RKO (cell line): ENCODE results near the gene MARS1.

Experiments
- DNase-seq: peaks from one replicate; pipeline ENCODE4 v3.0.0-alpha.2; 2016; ENCODE audit warnings: low spot score

The MARS1 gene

DNA sequence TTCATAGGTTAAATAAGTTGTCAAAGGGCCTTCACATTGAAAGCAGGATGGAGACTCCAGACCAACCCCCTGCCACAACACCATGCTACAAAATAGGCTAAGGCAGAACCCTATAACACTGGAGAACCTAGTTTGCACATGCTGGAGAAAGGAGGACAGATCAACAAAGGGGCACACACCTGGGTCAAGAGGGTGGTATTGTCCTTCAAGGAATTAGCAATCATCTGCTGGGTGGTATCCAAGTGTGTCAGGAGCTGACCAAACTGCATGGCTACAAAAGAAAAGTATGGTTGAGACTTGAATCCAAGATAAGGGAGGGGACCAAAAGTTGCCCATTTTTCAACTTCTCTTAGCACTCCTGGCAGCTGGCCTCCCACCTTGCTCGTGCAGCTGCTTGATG is 44.0 kb downstream of the MARS1 start:
- DNase-seq, result no peak

DNA sequence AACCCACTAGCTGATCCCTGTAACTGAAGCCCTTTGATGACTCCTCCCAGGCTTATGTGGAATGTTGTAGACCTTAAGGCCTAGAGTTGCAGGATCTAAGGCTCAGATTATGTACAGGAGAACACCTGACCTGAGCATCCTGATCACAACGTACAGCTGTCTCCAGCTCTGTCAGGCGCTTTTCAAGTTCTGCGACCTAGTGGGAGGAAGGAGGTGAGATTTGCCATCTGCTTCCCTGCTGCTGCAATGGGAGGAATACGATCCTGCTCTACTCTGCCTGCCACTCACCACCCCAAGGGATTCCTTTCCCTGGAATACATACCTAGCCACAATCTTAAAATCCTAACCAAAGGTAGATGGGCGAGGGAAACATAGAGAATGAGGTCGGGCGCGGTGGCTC is 45.2 kb downstream of the MARS1 start:
- DNase-seq, result no peak

DNA sequence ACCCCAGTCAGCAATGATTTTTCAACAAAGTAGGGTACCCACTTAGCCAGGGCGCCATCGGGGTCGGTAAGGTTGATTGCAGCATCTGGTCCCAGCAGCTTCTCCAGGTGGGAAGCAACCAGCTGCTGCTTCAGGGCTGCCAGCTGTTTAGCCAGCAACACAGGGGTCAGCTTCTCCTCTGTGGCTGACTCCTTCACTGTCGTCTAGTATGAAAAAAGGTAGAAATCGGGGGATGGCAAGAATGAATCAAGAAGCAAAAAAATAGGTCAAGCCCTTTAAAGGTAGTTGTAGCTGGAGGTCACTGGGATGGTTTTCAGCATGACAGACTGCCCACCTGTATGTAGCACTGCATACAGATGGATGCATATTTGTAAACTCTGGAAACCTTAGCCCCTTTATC is 46.4 kb downstream of the MARS1 start:
- no peak for DNase-seq

DNA sequence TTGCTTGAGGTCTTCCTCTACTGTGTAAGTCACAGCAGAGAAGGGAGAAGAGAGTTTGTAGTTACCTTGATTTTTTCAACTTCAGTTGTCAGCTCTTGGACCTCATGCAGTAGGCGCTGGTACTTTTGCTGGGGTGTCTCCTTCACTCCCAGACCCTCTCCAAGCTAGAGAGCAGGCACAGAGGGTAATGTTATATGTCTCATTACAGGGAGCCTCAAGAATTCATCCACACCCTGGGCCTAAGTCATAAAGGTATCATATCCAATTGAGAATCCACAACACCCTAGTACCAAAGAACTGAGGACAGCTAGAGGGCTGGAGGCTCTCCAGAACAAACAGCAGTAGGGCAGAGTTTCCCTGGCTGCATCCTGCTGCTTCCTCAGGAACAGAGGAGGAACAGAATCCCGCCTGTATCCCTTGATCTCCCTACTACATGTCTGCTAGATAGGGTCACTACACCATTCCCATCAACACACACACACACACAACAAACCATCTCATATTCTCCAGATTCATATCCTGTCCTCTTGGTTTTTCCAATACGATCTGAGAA is 47.2 kb downstream of the MARS1 start:
- DNase-seq, result no peak

DNA sequence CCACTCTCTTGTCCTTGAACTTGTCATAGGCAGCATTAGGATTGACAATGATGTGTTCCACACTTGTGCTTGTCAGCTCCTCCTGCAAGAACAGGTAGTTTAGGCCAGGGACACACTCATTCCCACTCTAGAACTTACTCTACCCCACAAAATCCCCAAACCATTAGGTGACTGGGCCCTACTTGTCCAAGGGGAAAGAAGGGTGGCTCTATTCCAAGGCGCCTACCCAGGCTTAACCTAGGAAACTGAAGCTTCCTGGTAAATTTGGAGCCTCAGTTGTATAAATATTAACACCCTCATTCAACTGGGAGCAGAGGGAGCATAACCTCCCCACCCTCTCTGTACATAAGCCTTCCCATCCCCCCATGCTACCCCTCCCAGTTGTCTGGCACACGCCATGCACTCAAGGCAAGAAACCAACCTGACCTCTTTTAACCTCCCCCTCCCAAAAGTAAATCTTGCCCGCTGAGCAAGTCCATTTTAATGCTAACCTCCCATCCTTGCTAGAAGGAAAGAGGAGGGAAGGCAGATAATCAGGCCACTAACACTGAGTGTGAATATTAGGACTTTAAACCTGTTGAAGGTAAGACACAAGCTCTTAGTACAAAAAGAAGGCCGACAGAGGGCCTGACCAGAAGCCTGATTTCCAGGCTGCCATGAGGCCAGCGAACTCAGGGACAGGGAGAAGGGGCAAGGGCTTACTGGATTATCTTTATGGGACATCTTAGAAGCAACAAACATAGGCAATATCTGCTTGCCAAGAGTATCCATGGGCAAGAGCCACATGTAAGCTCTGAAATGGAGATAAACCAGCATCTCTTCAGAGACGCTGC is 48.1 kb downstream of the MARS1 start:
- no peak for DNase-seq

DNA sequence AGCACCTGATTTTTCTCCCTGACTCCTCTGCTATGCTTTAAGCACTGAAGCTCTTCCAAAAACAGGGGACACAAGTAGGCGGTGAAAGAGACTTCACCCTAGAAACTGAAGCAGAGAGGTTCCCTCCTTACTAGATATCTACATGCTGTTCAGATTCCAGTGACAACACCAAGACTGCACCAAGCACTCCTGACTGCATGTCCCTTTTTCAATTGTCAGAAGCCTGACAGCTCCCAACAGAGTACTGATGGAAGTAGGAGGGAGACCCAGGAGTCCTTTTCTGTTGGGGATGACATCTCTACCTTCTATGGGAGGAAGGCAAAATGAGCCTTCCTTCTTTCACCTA is 48.7 kb downstream of the MARS1 start:
- DNase-seq, result no peak

DNA sequence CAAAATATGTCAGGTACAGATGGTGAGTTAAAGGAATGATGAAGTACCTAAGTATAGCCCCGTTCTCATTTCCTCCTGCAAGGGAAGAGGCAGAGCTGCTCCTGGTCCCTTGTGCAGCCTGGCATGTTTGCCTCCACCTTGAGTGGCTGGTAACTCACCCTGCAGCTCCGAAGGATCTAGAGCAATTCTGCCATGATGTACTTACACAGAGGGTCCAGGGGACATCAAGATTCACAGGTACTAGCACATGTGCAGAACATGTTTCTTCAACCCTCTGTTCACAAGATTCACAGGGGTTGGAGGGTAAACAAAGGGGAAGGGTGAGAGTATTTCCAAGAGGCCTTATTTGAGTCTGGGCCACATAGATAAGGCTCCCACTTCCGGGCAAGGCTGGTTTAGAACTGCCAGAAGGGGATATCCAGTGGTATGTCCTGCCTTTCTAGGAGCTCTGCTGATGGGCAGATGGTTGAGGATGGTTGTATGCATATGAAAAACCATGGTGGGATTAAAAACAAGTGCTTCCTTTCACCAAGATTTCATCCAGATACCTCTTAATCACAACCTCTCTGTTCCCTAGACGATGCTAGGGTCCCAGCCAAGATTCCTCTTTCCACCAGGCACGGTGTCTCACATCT is 51.4 kb downstream of the MARS1 start:
- DNase-seq, result no peak

DNA sequence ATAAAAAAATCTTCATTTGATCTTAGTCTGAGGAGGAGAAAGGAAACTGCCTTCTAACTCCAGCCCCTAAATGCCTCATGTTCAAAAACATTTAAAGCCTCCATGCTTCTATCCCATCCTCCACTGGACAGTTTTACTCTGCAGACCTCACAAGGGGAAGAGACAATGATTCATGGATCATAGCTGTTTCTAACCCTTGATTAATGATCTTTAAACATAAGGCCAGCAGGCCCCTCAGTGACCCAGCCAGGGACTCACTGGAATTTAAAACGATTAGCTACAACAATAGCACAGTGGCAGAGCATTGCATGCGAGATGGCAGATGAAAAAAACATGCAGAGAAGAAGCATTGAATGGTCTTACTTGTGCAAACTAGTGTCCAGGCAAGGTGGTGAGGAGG is 53.1 kb downstream of the MARS1 start:
- no peak for DNase-seq

DNA sequence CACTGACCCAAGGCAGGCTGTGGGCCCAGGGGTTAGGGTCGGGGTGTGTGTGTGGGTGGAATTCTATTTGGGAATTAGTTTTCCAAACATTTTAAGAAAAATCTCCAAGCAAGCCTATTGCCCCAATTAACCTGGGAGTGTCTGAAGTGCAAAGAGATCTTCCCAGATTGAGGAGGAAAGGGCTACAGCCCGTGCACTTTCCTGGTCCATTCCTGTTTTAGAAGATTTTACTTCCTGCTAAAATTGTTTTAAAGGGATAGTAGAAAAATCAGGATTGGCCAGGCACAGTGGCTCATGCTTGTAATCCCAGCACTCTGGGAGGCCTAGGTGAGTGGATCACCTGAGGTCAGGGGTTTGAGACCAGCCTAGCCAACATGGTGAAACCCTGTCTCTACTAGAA is 53.8 kb downstream of the MARS1 start:
- no peak for DNase-seq

DNA sequence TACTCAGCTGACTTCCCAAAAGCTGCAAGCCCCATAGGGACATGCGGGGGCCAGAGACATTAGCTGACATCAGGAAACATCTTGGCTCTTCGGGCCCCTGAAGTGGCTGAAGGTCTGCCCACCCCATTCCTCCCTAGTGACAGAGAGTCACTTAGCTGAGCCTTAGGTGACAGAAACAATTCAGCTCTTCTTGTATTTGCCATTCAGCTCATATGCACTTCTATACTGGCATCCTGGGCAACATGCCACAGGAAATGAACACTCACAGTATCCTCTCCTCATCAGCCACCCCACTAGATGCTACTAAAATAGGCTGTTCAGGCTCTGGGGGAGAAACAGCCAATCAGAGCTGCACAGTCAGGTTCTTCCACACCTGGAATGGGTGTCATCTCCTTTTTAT is 55.7 kb downstream of the MARS1 start:
- DNase-seq, result no peak

DNA sequence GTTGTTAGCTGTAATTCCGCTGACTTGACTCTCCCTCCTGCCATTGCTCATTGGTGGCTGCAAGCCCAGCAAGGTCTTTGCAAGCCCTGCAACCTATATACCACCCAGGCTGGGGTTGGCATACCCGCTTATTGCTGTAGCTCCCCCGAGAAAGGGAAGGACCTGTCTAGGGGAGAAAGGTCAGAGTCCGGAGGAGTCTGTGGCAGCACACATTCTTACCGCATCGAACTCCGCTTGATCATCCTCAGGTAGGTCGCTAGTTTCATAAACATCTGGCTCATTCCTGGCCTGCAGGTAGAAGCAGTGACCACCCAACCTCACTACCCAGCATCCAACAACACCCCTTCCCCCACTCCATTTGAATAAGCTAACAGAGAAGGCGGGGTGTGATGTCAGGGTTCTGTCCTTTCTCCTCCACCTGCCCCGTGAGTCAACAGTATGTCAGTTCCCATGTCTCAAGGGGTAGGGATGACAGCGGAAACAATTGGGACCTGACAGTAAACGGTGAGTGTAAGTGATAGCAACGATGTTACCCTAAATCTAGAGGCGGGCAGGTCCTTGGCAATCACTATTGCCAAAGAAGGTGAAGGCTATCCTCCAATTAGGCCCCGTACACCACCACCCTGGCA is 58.1 kb downstream of the MARS1 start:
- peak; percentile 79 for DNase-seq

DNA sequence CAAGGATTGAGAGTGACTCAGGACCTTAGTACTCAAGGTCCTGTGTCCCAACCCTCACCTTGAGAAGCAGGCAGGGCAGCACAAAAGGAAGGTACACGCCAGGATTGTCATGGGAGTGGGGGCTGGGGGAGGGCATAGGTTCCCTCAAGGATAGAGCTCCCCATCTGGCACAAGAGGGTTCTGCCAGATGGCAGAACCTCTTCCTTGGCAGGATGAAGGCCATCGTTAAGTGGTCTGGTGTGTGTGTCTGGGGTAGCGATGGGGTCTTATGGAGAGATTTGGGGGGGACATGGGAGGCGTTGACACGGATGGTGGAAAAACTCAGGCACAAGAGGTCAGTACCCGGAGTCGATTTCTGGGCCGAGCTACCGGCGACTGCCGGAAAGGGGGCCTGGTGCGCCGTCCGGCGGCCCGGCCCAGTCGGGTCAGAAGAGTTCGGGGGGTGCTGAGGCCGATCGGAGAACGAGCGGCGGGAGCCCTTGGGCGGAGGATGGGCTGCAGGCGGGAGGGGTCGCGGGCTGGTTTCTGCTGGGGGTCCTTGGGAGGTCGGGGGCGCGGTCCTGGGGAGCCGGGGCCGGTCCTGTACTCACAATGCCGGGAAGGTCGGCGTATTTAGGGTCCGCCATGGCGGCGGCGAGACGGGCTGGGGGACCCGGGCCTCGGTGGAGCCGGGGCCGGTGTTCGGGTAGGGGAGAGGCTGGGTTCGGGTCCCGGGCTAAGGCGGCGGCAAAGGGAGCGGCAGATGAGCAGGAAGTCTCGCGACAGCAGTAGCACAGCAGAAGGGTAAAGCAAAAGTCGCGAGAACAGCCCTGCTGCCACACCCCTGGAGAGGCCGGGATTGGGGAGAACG is 58.8 kb downstream of the MARS1 start, which contains the start of gene DCTN2:
Gene DCTN2, minus strand, starts transcription at position 755 of the 850 bp plus-strand sequence. Its CDS starts 129 bp downstream, at position 626.
- DNase-seq, result peak; percentile 98

DNA sequence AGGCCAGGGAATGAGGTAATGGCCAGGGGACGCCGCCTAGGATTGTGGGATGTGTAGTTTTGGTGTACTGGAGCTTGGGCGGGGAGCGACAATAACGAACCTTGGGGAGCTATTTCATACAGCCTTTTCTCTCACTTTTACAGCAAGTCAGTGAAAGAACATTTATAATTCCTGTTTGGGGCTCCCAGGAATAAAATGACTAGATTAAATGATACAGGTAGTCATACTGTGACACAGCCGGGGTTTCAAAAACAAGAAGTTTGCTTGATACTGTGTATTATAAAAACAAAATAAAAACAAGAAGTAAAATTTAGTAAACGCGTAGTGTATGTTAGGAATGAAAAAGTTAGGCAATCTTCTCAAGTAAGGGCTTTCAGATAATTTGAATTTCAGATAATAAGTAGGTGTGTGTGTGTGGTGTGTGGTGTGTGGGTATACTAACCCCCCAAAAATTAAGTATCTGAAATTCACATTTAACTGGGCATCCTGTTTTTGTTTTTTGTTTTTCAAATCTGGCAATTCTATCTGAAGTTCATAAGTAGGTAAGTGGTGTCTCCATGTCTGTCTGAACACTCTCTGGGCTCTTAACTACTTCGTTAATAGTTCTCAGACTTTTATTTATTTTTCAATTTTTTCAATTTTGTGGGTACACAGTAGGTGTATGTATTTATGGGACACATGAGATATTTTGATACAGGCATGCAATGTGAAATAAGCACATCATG is 59.6 kb downstream of the MARS1 start:
- DNase-seq, result no peak

DNA sequence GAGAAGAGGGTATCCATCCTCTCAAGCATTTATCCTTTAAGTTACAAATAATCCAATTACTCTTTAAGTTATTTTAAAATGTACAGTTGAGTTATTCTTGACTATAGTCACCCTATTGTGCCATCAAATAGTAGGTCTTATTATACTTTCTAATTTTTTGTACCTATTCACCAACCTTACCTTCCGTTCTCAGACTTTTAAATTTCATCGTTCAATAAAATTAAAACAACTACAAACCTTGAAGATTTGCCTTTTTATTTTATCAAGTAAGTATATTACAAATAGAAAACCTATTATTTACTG is 60.1 kb downstream of the MARS1 start:
- no peak for DNase-seq

DNA sequence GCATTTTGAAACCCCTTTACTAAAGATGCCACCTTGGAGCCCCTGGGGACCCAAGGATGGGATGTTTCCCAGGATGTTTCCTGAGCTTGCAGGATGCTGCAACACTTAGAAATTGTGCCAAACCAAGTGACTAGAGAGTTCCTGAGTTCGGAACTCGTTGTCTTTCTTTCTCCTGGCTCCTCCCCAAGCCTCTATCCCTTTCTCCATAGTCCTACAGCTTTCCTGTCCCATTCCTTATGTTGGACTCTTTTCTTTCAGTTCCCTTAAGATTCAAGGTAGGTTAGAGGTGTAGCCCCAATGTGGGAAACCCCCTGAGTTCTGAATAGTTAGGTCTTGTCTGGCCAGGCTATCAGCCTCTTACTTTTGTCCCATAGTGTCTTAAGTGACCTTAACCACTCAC is 60.6 kb downstream of the MARS1 start:
- no peak for DNase-seq

DNA sequence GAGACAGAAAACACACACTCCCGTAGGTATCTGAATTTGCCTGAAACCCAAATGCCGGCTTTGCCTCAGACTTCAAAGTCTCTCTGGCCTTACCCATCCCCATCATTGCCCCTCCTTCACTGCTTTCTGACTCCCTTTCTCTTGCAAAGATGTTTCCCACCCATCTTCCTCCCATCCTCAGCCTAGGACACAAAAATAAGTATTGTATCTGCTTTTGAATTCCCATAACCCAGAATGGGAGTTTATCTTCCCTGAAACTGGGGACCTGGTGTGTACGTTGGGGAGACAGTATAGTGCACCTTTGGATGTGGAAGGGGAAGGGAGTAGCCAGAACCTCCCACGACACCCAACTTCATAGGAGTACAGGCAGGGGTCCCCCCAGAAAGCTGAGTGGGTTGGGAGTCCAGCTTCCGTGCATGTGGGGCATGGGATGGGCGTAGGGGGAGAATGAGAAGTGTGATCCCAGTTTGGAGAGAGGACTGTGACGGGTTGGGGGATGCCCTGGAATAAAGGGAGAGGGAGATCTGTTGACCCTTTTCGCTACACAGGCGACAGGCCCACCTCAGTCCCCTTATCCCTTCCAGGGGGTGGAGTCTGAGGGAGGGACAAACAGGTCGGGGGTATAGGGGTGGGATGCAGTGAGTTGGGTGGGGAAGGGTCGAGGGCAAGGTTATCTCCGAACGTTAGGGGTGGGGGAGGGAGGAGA is 61.5 kb downstream of the MARS1 start:
- no peak for DNase-seq

DNA sequence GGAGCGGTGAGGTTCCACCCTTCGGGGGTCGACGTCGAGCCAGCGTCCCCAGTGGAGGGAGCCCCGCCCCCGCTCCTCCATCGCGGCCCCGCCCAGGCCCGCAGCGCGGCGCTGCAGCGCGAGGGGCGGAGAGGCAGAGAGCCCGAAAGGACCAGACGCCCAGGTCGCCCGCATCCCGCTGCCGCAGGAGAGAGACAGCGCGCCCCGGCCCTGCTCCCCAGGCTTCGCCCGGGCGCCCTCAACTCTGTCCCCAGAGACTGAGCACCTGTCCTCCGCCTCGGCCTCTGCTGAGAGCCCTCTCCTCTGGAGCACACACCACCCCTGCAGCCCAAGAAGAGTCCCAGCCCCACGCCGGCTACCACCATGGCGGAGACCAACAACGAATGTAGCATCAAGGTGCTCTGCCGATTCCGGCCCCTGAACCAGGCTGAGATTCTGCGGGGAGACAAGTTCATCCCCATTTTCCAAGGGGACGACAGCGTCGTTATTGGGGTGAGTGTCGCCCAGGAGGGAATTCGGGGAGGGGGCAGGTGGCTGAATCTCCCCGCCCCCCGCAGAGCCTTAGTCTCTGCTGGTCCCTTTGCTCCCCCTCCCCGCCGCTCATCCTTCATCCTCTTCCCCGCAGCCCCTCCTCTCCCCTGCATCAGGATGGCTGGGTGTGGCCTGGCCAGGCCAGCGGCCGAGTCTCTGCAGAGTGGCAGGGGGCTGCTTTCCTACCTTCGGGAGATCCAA is 62.2 kb downstream of the MARS1 start, which contains the start of gene KIF5A:
Gene KIF5A, plus strand, starts transcription at position 136 of the 732 bp plus-strand sequence. Its CDS starts 228 bp downstream, at position 364.
- no peak for DNase-seq

DNA sequence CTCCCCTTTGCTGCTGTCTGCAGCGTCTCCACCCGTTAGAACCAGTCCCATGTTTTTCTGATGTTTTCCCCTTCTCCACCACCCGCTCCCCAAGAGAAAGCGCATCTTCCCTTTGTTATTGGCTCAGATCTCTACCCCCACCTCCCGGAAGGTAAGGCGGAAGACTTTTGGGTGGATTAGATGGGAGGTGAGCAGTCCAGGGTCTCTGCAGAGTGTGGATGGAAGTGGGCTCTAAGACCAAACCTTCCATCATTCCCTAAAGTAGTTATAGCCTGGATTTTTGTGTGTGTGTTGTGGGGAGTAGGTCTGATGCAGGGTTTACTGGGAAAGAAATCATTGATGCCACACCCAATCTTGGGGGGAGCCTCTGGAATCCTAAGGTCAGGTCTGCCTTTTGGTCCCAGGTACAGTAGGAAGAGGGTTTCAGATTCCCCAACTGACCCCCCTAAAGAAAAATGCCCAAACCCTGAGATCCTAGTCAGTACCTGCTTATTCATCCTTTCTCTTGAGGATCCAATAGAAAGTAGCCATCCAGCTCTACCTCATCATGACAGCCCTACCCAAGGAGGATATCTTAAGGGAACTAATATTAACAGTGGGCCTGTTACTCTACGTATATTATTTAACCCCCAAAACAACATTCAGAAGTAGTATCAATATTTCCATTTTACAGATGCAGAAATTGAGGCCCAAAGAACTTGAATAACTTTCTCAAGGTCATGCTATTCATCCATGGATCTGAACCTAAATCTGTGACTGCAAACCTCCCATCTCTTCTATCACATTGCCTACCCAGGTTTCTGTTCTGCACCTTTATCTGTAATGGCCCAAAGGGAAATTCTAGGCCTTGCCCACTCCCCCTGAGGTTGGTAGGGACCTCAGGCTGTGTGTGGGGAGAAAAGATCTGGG is 63.0 kb downstream of the MARS1 start:
- no peak for DNase-seq
